ENCODE results near the gene PTPMT1.
"Not testable (repeated sequence)": the region's sequence is repeated elsewhere in the genome, so short reads cannot be mapped to it uniquely, and the experiment has no call there.

PTPMT1 gene

DNA sequence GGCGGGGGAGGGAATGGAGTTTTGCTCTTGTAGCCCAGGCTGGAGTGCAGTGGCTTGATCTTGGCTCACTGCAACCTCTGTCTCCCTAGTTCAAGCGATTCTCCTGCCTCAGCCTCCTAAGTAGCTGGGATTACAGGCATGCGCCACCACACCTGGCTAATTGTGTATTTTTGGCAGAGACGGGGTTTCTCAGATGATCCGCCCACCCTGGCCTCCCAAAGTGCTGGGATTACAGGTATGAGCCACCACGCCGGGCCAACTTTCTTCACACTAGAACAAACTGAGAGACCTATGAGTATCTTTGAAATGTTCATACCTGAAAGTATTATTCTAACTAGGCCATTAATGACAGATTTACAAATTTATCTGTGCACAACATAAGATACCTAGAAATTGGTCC lies 19.1 kb upstream of the PTPMT1 start:
- H4K8ac ChIP-seq (ENCODE audit: low read depth, low read length); H2AK5ac ChIP-seq (ENCODE audit: low read depth, low read length); H2AFZ ChIP-seq (ENCODE audit: low read length); H3K4me2 ChIP-seq (ENCODE audit: insufficient read depth, low read length, poor library complexity, severe bottlenecking); H3K18ac ChIP-seq (ENCODE audit: low read length); H3K27me3 ChIP-seq (ENCODE audit: control insufficient read depth in 3 of 3, insufficient read depth in 3 of 3, low read depth in 1 of 3, low read length in 3 of 3); H3K4me1 ChIP-seq (ENCODE audit: control insufficient read depth in 2 of 2, insufficient read depth in 1 of 2, low read depth in 1 of 2, low read length in 2 of 2); H3K4ac ChIP-seq (ENCODE audit: low read length); H3K14ac ChIP-seq (ENCODE audit: low read length); H3K9me3 ChIP-seq (replicated peaks in 1 of 2; ENCODE audit: control insufficient read depth in 2 of 2, insufficient read depth in 1 of 2, low read depth in 1 of 2, low read length in 2 of 2); H2BK12ac ChIP-seq (ENCODE audit: low read length); DNase-seq (ENCODE audit: low spot score); H2BK5ac ChIP-seq (ENCODE audit: low read length); H3K4me3 ChIP-seq (ENCODE audit: low read length in 2 of 2); H2BK15ac ChIP-seq (ENCODE audit: low read length); H3K27ac ChIP-seq (replicated peaks; ENCODE audit: low read length); H4K91ac ChIP-seq (ENCODE audit: low read depth, low read length, poor library complexity); H3K9ac ChIP-seq (ENCODE audit: low read depth, low read length, poor library complexity); H2BK120ac ChIP-seq (ENCODE audit: low read depth, low read length); H3K79me1 ChIP-seq (ENCODE audit: low read depth, low read length); H3K23ac ChIP-seq (ENCODE audit: low read depth, low read length, poor library complexity): not testable (repeated sequence)
- no CpG with 5 or more reads among the region's 7 CpGs for WGBS, 2 donors (ENCODE audit: extremely low coverage in 2 of 2, insufficient read length in 2 of 2, insufficient replicate concordance in 1 of 2)
- H3K36me3 ChIP-seq (replicated peaks in 1 of 2; ENCODE audit: control insufficient read depth in 2 of 2, insufficient read depth in 2 of 2, low read length in 2 of 2) = peaks cover 0 to 73% of the 10 kb centered on the region in 2 donors

DNA sequence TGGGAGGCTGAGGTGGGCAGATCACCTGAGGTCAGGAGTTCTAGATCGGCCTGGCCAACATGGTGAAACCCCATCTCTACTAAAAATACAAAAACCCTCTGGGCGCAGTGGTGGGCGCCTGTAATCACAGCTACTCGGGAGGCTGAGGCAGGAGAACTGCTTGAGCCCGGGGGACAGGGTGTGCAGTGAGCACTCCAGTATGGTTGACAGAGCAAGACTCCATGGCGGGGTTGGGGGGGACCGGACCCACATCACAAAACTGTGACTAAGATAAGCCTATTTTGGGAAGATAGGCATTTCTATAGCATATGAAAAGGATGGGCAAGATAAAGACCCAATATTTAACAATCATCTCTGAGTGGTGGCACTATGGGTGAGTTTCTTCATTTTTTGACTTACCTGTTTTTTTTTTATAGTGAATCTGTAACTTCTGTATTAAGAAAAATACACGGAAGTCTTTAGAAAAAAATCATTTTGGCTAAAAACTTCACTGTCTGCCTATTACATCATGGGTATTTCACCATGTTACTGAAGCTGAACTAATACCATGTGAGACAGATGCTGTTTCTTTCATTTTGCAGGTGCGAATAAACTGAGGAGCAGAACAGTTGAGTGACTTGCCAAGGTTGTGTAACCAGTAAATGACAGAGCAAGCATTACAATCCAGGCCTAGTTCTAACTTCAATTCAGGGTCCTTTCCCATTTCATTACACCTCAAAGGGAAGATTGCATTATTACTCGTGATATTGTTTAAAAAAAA lies 14.9 kb upstream of the PTPMT1 start:
- Histone ChIP-seq H2BK15ac (ENCODE audit: low read length) (no peak overlapping the region), H3K27me3 (ENCODE audit: control insufficient read depth in 3 of 3, insufficient read depth in 3 of 3, low read depth in 1 of 3, low read length in 3 of 3) (no peaks in the 10 kb centered on the region), H2AK5ac (ENCODE audit: low read depth, low read length) (no peak overlapping the region), H4K8ac (ENCODE audit: low read depth, low read length) (no peak overlapping the region), H3K4me3 (ENCODE audit: low read length in 2 of 2) (no peak overlapping the region), H3K27ac (replicated peaks; ENCODE audit: low read length) (no peak overlapping the region), H4K91ac (ENCODE audit: low read depth, low read length, poor library complexity) (no peak overlapping the region), H3K9ac (ENCODE audit: low read depth, low read length, poor library complexity) (no peak overlapping the region), H3K36me3 (replicated peaks in 1 of 2; ENCODE audit: control insufficient read depth in 2 of 2, insufficient read depth in 2 of 2, low read length in 2 of 2) (peaks cover 0 to 52% of the 10 kb centered on the region in 2 donors), H2BK5ac (ENCODE audit: low read length) (no peak overlapping the region), H3K79me1 (ENCODE audit: low read depth, low read length) (peaks cover 8% of the 10 kb centered on the region), H3K4ac (ENCODE audit: low read length) (no peak overlapping the region), H3K14ac (ENCODE audit: low read length) (no peak overlapping the region), H3K4me1 (ENCODE audit: control insufficient read depth in 2 of 2, insufficient read depth in 1 of 2, low read depth in 1 of 2, low read length in 2 of 2) (peaks cover 4 to 14% of the 10 kb centered on the region in 2 donors), H3K23ac (ENCODE audit: low read depth, low read length, poor library complexity) (no peak overlapping the region), H2BK12ac (ENCODE audit: low read length) (no peak overlapping the region), H3K4me2 (ENCODE audit: insufficient read depth, low read length, poor library complexity, severe bottlenecking) (no peak overlapping the region), H3K18ac (ENCODE audit: low read length) (no peak overlapping the region), H3K9me3 (replicated peaks in 1 of 2; ENCODE audit: control insufficient read depth in 2 of 2, insufficient read depth in 1 of 2, low read depth in 1 of 2, low read length in 2 of 2) (no peaks in the 10 kb centered on the region), H2BK120ac (ENCODE audit: low read depth, low read length) (no peak overlapping the region), H2AFZ (ENCODE audit: low read length) (no peak overlapping the region)
- WGBS, 2 donors (ENCODE audit: extremely low coverage in 2 of 2, insufficient read length in 2 of 2, insufficient replicate concordance in 1 of 2) = no CpG with 5 or more reads among the region's 10 CpGs
- no peak for DNase-seq (ENCODE audit: low spot score)

- H4K91ac ChIP-seq (ENCODE audit: low read depth, low read length, poor library complexity) = no peak overlapping the region
- H3K14ac ChIP-seq (ENCODE audit: low read length) = no peak overlapping the region
- DNase-seq (ENCODE audit: low spot score) = no peak
- H2AK5ac ChIP-seq (ENCODE audit: low read depth, low read length) = no peak overlapping the region
- H2BK5ac ChIP-seq (ENCODE audit: low read length) = no peak overlapping the region
- peaks cover 0 to 50% of the 10 kb centered on the region in 2 donors for H3K36me3 ChIP-seq (replicated peaks in 1 of 2; ENCODE audit: control insufficient read depth in 2 of 2, insufficient read depth in 2 of 2, low read length in 2 of 2)
- no peak overlapping the region for H3K9ac ChIP-seq (ENCODE audit: low read depth, low read length, poor library complexity)
- H3K9me3 ChIP-seq (replicated peaks in 1 of 2; ENCODE audit: control insufficient read depth in 2 of 2, insufficient read depth in 1 of 2, low read depth in 1 of 2, low read length in 2 of 2) = no peaks in the 10 kb centered on the region
- H4K8ac ChIP-seq (ENCODE audit: low read depth, low read length) = no peak overlapping the region
- peak overlapping the region in 1 of 2 donors; percentile 98 for H3K4me3 ChIP-seq (ENCODE audit: low read length in 2 of 2)
- H2BK120ac ChIP-seq (ENCODE audit: low read depth, low read length) = no peak overlapping the region
- no peak overlapping the region for H3K4me2 ChIP-seq (ENCODE audit: insufficient read depth, low read length, poor library complexity, severe bottlenecking)
- H3K23ac ChIP-seq (ENCODE audit: low read depth, low read length, poor library complexity) = no peak overlapping the region
- no peak overlapping the region for H2AFZ ChIP-seq (ENCODE audit: low read length)
- H2BK12ac ChIP-seq (ENCODE audit: low read length) = no peak overlapping the region
- no peak overlapping the region for H2BK15ac ChIP-seq (ENCODE audit: low read length)
- peaks cover 8% of the 10 kb centered on the region for H3K79me1 ChIP-seq (ENCODE audit: low read depth, low read length)
- H3K18ac ChIP-seq (ENCODE audit: low read length) = no peak overlapping the region
- H3K27me3 ChIP-seq (ENCODE audit: control insufficient read depth in 3 of 3, insufficient read depth in 3 of 3, low read depth in 1 of 3, low read length in 3 of 3) = no peaks in the 10 kb centered on the region
- H3K27ac ChIP-seq (replicated peaks; ENCODE audit: low read length) = no peak overlapping the region
- peaks cover 4 to 14% of the 10 kb centered on the region in 2 donors for H3K4me1 ChIP-seq (ENCODE audit: control insufficient read depth in 2 of 2, insufficient read depth in 1 of 2, low read depth in 1 of 2, low read length in 2 of 2)
- H3K4ac ChIP-seq (ENCODE audit: low read length) = no peak overlapping the region
Observed at GRCh38 chr11:47551086-47551485, 14.3 kb upstream of the PTPMT1 start.

DNA sequence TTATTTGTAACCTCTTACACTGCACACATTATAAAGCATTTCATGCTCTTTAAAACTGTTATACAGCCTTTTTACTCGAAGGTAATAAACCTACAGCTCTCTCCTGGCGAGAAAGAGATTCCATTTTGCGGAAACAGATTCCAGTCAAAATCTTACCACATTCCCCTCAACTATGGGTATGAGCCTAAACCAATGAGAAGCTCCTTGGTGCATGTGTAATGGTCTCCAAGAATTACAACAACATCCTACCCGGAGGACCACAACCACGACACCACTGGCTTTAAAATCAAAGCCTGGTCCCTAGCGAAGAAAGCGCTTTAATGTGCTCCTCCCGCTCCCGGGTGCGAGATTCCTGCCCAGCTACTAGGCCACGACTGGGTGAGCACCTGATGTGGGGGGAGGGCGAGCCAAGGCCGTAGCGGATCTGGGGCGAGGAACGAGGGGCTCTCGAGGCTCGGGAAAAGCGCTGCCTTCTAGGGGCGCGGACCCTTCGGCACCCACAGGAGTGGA lies 13.3 kb upstream of the PTPMT1 start:
- H4K91ac ChIP-seq (ENCODE audit: low read depth, low read length, poor library complexity) = no peak overlapping the region
- no peak overlapping the region for H4K8ac ChIP-seq (ENCODE audit: low read depth, low read length)
- no peak for DNase-seq (ENCODE audit: low spot score)
- H3K18ac ChIP-seq (ENCODE audit: low read length) = peak overlapping the region; percentile 99
- peak overlapping the region; percentile 98 for H2BK5ac ChIP-seq (ENCODE audit: low read length)
- H2BK12ac ChIP-seq (ENCODE audit: low read length) = no peak overlapping the region
- peaks cover 5% of the 10 kb centered on the region for H3K79me1 ChIP-seq (ENCODE audit: low read depth, low read length)
- no peak overlapping the region for H3K4ac ChIP-seq (ENCODE audit: low read length)
- no peaks in the 10 kb centered on the region for H3K9me3 ChIP-seq (replicated peaks in 1 of 2; ENCODE audit: control insufficient read depth in 2 of 2, insufficient read depth in 1 of 2, low read depth in 1 of 2, low read length in 2 of 2)
- H3K27ac ChIP-seq (replicated peaks; ENCODE audit: low read length) = peak overlapping the region; percentile 63
- peak overlapping the region; percentile 90 for H3K4me2 ChIP-seq (ENCODE audit: insufficient read depth, low read length, poor library complexity, severe bottlenecking)
- no CpG with 5 or more reads among the region's 22 CpGs for WGBS, 2 donors (ENCODE audit: extremely low coverage in 2 of 2, insufficient read length in 2 of 2, insufficient replicate concordance in 1 of 2)
- H3K4me1 ChIP-seq (ENCODE audit: control insufficient read depth in 2 of 2, insufficient read depth in 1 of 2, low read depth in 1 of 2, low read length in 2 of 2) = peaks cover 4 to 14% of the 10 kb centered on the region in 2 donors
- no peaks in the 10 kb centered on the region for H3K27me3 ChIP-seq (ENCODE audit: control insufficient read depth in 3 of 3, insufficient read depth in 3 of 3, low read depth in 1 of 3, low read length in 3 of 3)
- peaks cover 0 to 42% of the 10 kb centered on the region in 2 donors for H3K36me3 ChIP-seq (replicated peaks in 1 of 2; ENCODE audit: control insufficient read depth in 2 of 2, insufficient read depth in 2 of 2, low read length in 2 of 2)
- no peak overlapping the region for H2BK120ac ChIP-seq (ENCODE audit: low read depth, low read length)
- peak overlapping the region; percentile 65 for H3K14ac ChIP-seq (ENCODE audit: low read length)
- peak overlapping the region; percentile 99 for H3K9ac ChIP-seq (ENCODE audit: low read depth, low read length, poor library complexity)
- peak overlapping the region; percentile 94 for H2AFZ ChIP-seq (ENCODE audit: low read length)
- peak overlapping the region; percentile 87 to 98 for H3K4me3 ChIP-seq (ENCODE audit: low read length in 2 of 2)
- peak overlapping the region; percentile 29 for H3K23ac ChIP-seq (ENCODE audit: low read depth, low read length, poor library complexity)
- H2BK15ac ChIP-seq (ENCODE audit: low read length) = peak overlapping the region; percentile 40
- H2AK5ac ChIP-seq (ENCODE audit: low read depth, low read length) = peak overlapping the region; percentile 97

Data from neuronal stem cell (in vitro differentiated cells).